Measurements from ENCODE around the gene GPX2. TPM values are rescaled to one million over a fixed set of nuclear protein-coding genes. Genes with fewer than 3 reads are reported as not detected.

Gene GPX2
- total RNA-seq, 2 experiments from 2014 or later, result not detected

GRCh38 chr14:64910847-64911495 lies 31.6 kb downstream of the GPX2 start:
- Histone ChIP-seq H3K79me2 (ENCODE audit: insufficient read depth, low read depth, low read length) (peaks cover 17% of the 10 kb centered on the region), H2AFZ (ENCODE audit: low read length) (no peak overlapping the region), H3K4me1 (ENCODE audit: insufficient read depth, low read length, poor library complexity, severe bottlenecking) (peaks cover 13% of the 10 kb centered on the region), H3K9me2 (ENCODE audit: insufficient read depth, low read length) (no peaks in the 10 kb centered on the region), H3K36me3 (ENCODE audit: insufficient read depth, low read length) (peaks cover 5% of the 10 kb centered on the region; the same call in 1 of the 2 replicates), H3K9me3 (ENCODE audit: low read length) (no peaks in the 10 kb centered on the region), H3K4me2 (ENCODE audit: low read length) (no peak overlapping the region), H4K20me1 (ENCODE audit: insufficient read depth, low read length) (0 out of 2 replicates have a peak, but pooled peaks cover 11% of the 10 kb centered on the region), H3K27ac (ENCODE audit: low read depth, low read length, poor library complexity, severe bottlenecking) (no peak overlapping the region), H3K4me3 (ENCODE audit: low read depth, low read length, poor library complexity, severe bottlenecking) (no peak overlapping the region)
- DNase-seq (ENCODE audit: low spot score), result peak; percentile 14
- CTCF ChIA-PET (ENCODE audit: unreplicated experiment), result no interaction called here
- TF ChIP-seq EZH2phosphoT487 (IDR thresholded peaks at IDR 0.05; ENCODE audit: borderline replicate concordance, low read depth, low read length), result no peak
- peak; percentile 74 for TF ChIP-seq CTCF (conservative IDR thresholded peaks at IDR 0.05; ENCODE audit: low read length)
- POLR2A ChIA-PET, result interaction anchor here (0.8 kb wide), 1 partner anchor 1124 kb away, joined by 3 read pairs; no protein-coding TSS in a partner anchor
- intact Hi-C loops (cut with micrococcal nuclease; ENCODE audit: unreplicated experiment), result no loop called here
- BruUV-seq (replicated peaks), result no TSS peak

- Histone ChIP-seq H3K9me2 (ENCODE audit: insufficient read depth, low read length) (no peaks in the 10 kb centered on the region), H3K4me2 (ENCODE audit: low read length) (no peak overlapping the region), H2AFZ (ENCODE audit: low read length) (no peak overlapping the region), H3K36me3 (ENCODE audit: insufficient read depth, low read length) (no peaks in the 10 kb centered on the region), H3K79me2 (ENCODE audit: insufficient read depth, low read depth, low read length) (no peaks in the 10 kb centered on the region), H4K20me1 (ENCODE audit: insufficient read depth, low read length) (no peaks in the 10 kb centered on the region), H3K9me3 (ENCODE audit: low read length) (no peaks in the 10 kb centered on the region), H3K4me3 (ENCODE audit: low read depth, low read length, poor library complexity, severe bottlenecking) (no peak overlapping the region), H3K4me1 (ENCODE audit: insufficient read depth, low read length, poor library complexity, severe bottlenecking) (no peaks in the 10 kb centered on the region), H3K27ac (ENCODE audit: low read depth, low read length, poor library complexity, severe bottlenecking) (no peak overlapping the region)
- CTCF ChIA-PET (ENCODE audit: unreplicated experiment), result no interaction called here
- POLR2A ChIA-PET, result interaction anchor here (0.5 kb wide), 1 partner anchor 242 kb away, joined by 3 read pairs; no protein-coding TSS in a partner anchor
- BruUV-seq (replicated peaks), result no TSS peak
- intact Hi-C loops (cut with micrococcal nuclease; ENCODE audit: unreplicated experiment), result no loop called here
- TF ChIP-seq EZH2phosphoT487 (IDR thresholded peaks at IDR 0.05; ENCODE audit: borderline replicate concordance, low read depth, low read length), result no peak
- no peak for DNase-seq (ENCODE audit: low spot score)
Measured at GRCh38 chr14:64906022-64906421, 36.5 kb downstream of the GPX2 start.

- Histone ChIP-seq H3K27ac (ENCODE audit: low read depth, low read length, poor library complexity, severe bottlenecking) (no peak overlapping the region), H3K4me1 (ENCODE audit: insufficient read depth, low read length, poor library complexity, severe bottlenecking) (no peaks in the 10 kb centered on the region), H3K4me2 (ENCODE audit: low read length) (no peak overlapping the region), H4K20me1 (ENCODE audit: insufficient read depth, low read length) (no peaks in the 10 kb centered on the region), H2AFZ (ENCODE audit: low read length) (no peak overlapping the region), H3K79me2 (ENCODE audit: insufficient read depth, low read depth, low read length) (no peaks in the 10 kb centered on the region), H3K36me3 (ENCODE audit: insufficient read depth, low read length) (no peaks in the 10 kb centered on the region), H3K9me2 (ENCODE audit: insufficient read depth, low read length) (no peaks in the 10 kb centered on the region), H3K9me3 (ENCODE audit: low read length) (no peaks in the 10 kb centered on the region), H3K4me3 (ENCODE audit: low read depth, low read length, poor library complexity, severe bottlenecking) (no peak overlapping the region)
- TF ChIP-seq EZH2phosphoT487 (IDR thresholded peaks at IDR 0.05; ENCODE audit: borderline replicate concordance, low read depth, low read length), result no peak
- no peak for TF ChIP-seq CTCF (conservative IDR thresholded peaks at IDR 0.05; ENCODE audit: low read length)
- CTCF ChIA-PET (ENCODE audit: unreplicated experiment), result no interaction called here
- DNase-seq (ENCODE audit: low spot score), result no peak
- no TSS peak for BruUV-seq (replicated peaks)
- POLR2A ChIA-PET, result no interaction called here
- intact Hi-C loops (cut with micrococcal nuclease; ENCODE audit: unreplicated experiment), result no loop called here
Measured at GRCh38 chr14:64899958-64900357, 42.6 kb downstream of the GPX2 start.
